ENCODE measurements around the gene GAN.
"Not testable (repeated sequence)": the region's sequence is repeated elsewhere in the genome, so short reads cannot be mapped to it uniquely, and the experiment has no call there.

GAN gene

DNA sequence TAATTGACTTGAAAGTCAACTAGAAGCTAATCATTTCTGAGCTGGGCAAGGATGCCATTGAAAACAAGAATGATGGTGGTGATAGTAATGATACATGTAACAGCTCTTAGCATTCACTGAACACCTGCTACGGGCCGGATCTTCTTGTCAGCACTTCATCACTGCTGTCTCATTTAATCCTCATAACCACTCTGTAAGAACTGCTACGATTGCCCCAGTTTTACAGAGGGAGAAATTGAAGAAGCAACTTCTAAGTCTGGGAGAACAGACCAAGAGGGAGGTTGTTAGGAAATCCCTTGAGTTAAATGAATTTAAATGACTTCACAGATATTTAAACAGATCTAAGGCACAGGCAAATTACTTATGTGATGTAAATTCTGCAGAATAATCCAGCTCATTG is 7.0 kb upstream of the GAN start:
- DNase-seq (ENCODE audit: low spot score), result no peak

DNA sequence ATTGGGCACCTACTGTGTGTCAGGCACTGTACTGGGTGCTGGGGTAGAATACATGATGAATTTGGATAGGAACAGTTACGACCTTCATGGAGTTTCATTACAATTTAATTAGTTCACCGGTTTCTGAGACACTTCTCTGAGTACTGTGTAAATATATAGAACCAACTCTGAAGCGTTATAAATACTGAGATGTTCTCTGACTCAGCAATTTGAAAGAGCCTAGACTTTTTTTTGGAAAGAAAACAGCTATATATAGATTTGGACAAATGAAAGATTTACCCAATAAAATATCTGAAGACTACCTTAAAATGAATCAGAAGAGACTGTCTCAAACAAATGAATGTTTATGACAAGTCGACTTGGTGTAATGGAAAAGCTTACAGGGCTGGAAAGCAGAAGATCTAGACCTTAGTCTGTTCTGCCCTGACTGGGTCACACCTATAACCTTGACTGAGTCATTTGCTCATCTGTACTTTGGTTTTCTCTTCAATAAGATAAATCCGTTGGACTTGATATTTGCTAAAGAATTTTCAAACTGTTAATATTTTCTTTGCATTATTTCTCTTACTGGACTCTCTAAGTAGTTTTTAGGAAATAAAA is 4.6 kb upstream of the GAN start:
- no peak for DNase-seq (ENCODE audit: low spot score)

DNA sequence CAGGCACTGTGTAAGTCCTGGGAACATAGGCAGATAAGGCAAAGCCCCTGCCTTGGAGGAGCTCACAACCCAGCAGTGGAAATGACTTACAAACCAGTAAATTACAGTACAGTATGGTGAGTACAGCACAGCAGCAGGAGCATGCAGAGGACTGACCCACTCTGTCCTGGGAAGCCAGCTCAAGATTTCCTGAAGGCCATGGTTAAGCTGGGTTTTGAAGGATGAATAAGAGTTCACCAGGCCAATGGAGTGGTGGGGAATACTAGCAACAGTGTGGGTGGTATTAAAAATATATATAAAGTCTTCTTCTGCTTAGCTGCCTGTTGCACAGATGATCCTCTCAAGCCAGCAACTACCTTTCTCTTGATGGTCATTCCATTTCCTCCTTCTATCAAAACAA is 3.0 kb upstream of the GAN start:
- DNase-seq (ENCODE audit: low spot score), result no peak

DNA sequence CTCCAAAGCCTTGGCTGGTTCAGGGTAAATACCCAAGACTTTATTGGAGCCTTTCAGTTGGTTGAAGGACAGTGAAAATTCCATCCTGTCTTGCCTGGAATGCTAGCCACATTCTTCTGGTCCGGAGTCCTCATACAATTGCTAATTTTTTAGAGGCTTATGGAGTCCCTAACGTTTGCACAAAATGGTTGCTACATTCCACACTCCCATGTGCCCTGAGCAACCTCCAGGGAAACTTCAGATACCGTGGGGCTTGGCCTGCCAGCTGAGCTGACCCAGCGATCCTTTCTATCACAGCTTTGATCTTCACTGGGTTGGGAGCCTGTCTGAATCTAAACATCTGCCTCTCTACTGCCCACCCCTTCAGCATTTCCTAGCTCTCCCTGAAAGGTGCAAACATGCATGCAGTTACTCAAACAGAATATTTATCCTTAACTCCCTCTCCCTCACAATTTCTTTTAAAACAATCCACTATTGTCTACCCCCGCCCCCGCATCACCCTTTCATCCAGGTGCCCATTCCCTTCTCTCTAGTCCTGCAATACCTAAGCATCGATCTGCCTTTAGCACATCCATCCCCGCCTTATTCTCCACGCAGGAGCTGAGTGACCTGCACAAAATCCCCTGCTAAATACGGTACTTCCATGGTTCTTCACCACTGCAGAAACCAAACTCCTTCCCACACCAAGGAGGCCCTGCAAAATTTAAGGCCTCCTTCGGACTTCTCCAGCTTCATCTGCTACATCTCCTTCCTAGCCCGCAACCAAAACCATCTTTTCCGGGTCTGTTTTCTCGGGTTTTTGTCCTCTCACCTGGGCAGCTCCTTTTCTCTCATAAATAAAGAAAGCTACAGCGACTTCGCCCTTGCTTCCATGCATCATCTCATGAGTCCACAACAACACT is 810 bp upstream of the GAN start:
- no peak for DNase-seq (ENCODE audit: low spot score)

DNA sequence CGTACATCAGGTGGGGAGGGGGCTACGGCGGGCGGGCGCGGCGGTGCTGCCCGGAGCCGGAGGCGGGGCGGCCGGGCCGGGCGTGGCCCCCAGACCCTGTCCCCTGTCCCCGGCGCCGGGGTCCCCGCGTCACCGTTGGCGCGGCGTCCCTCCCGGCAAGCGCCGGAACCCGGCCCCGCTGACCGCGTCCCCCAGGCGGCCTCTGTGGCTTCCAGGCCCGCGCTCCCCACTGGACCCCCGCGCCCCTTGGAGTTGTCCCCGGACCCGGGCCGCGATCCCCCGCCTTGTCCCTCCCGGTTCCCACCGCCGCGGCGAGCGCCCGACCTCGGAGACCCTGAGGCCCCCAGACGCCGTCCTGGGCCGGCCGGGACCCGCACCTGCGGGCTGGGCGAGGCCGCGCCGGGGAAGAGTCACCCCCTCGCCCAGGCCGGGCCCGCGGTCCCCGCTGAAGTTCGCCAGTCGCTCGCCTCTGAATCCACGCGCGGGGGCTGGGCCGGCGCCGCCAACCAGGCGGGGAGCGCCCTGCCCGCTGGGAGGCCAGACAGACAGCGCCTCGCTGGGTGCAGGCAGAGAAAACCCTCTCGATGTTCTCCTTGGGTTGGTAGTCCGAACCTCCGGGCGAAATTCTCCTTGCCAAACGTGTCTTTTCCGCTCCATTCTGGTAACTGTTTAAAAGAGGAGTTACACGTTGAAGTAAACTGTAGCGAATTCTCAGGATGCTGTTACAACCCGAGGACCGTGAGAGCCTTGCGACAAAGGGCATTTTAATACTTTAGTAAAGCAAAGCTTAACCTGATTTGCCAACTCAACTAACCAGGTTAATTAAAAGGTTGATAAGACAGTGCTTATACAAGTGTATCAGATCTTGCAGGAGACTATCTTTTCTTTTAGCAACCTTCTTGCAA is 761 bp downstream of the GAN start:
- DNase-seq (ENCODE audit: low spot score), result peak; percentile 30

DNA sequence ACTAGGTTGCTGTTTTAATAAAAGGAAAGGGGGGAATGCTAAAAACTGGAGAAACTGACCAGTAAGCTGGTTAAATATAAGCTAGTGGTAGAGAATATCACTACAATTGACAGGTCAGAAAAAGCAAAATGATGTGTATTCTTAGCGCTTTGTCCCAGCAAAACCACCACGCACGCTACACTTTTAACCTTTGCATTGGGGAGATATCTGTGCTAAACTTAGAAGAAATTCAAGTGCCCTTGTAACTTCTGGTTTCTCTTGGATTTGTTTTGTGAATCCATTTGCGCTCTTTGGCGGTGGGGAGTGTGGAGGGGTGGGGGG is 1.4 kb downstream of the GAN start:
- no peak for DNase-seq (ENCODE audit: low spot score)

DNA sequence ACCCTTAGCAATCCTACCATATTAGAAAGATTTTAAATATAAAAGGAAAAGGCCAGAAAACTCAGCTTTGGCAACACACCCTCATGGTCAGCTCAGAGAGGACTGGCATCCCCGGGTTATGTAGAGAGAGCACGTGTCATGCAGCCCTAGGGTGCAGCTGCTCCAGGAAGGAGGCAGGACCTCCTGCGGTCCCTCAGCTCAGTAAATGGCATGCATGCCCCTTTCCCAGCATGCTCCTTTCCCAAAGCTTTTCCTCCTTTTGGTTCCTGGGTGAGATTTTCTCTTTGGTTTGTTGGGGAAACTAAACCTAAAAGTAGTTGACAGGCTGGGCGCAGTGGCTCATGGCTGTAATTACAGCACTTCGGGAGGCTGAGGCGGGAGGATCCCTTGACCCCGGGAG is 3.9 kb downstream of the GAN start:
- DNase-seq (ENCODE audit: low spot score), result no peak

DNA sequence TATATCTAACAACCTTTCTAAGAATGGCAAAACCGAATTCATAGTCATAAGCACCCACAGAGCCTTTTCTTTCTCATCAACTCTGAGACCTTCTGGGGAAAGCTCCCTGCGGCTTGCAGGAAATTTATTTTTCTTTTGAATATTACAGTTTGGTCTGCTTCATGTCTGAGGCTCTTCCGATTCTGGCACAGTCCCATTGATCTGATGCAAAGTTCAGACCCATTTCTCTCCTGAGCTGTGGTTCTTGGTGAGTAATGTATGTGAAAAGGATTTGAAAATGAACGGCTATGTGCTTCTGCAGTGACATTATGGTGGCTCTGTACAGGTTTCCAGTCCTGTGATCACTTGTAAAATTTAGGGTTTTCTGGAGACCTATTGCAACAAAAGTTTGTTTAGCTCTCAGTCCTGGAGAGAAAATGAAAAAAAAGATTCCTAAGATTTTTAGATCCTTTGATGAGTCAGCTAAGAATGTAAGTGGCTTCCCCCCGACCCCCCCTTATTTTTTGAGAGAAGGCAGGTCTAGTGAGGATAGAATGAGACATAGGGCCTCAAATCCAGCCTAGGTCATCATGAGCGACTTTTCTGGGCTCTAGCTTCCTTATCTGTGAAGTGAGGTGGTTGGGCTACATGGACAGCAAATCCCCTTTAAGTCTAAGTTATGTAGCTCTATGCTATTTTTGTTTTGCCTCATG is 4.6 kb downstream of the GAN start:
- DNase-seq (ENCODE audit: low spot score), result no peak

DNA sequence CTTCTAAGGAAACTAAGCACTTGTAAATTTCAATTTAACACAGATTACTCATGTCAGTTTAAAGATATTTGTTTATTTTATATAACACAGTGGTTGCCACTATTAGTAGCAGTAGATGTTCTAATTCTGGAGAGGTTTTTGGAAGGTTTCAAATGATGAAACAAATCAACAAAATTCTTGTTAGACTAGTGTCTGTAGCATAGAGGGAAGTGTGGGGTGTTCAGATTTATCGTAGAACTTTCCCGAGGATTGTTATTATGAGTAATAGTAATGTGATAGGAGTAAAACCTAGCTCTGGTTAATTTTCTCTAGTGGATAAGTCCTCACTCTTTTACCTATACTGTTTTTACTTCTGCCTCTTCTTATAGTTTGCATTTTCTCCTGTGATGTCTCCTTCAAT is 6.3 kb downstream of the GAN start:
- DNase-seq (ENCODE audit: low spot score), result no peak

DNA sequence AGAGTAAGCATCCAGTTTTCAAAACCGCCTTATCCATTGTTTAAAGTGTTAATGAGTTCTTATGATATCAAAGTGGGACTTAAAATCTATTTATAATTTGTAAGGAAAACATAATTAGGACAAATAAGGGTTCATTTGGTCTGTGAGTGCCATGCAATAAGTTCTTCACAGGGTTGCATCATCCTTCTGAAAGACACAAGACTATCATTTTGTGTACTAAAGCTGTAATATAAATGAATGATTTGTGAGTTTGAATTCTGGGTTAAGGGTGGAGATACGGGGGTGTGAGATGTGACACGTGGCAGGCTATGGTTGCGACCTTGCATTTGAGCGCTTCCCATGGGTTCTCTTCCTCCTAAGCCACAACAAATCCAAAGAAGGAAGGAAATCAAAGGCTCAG is 6.8 kb downstream of the GAN start:
- DNase-seq (ENCODE audit: low spot score), result no peak

DNA sequence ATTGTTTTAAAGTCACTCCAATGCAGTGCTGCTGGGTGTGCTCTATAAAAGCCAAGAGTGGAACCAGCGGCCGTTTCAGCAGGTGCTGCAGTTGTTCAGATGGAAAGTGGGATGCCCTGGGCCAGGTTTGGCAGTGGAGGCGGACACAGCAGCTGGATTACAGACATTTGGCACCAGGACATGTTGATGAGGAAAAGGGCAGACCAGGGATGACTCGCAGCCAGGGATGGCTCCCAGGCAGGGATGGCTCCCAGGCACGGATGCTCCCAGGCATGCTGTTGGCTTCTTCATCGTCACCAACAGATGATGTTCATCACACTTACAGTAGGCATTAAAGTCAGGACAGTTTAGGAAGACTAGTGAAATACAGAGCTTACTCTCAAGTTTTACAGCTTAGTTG is 10.0 kb downstream of the GAN start:
- no peak for DNase-seq (ENCODE audit: low spot score)

DNA sequence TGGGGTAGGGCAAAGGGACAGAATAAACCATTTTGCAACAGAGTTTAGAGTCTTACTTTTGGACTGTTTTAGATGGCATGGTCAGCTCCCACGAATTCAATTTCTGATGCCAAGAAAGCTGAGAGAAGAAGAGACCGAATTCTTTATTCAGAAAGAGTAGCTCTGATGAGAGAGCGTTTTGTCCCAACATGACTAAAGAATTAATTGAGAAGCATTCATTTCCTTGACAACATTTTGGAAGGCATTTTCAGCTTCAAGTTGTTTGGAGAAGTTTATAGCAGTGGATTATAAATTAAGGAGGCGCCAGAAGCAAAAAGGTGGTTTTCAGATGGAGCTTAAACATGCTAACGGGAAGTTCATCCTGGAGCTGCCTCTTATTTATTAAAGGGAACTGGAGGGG is 12.2 kb downstream of the GAN start:
- DNase-seq (ENCODE audit: low spot score), result no peak

DNA sequence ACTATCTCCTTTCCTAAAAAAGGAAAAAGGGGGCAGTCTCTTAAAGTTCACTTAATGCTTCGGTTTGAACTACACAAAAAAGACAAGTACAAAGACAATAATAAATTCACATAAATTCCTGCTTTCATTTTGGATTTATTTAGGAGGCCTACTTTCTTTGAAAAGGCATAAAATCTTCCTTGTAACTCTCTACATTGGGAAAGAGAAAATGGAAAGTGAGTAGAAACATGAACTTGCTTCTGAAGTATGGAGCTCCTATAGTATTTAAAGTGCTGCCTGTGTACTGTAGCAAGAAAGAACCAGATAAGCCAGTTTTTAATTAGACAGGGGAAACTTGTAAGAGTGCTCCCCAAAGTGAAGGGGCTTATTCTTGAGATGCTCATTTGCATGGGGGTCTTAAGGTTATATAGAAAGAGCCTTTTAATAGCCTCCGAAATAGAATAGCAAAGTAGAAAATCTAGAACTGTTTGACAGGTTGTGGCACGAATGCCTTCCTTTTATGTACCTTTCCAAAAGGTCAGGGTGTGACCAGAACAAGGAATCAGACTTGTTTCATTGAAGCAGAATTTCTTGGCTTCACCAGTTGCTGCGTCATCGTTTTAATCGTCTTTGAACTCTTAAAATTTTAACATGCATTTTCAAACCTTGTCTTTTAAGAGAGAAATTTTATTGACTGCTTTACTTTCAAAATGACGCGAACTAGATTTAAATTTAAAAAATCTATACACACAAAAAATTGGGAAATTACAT is 12.9 kb downstream of the GAN start:
- DNase-seq (ENCODE audit: low spot score), result no peak

DNA sequence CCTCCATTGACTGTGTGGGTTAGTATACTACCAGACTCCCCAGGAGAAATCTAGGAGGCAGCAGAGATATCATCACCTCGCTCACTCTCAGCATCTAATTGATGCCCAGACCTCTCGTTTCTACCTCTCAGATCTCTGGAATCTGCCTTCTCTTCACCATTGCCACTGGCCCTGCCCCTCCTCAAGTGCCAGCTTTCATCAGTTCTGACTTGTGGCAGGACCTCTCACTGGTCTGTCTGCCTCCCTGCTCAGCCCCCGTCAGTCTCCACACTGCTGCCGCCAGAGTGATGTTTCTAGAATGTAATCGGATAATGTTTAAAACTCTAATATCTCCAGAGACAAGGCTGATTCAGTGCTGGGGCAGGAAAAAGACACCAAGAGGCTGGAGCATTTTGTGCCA is 15.2 kb downstream of the GAN start:
- DNase-seq (ENCODE audit: low spot score), result no peak

DNA sequence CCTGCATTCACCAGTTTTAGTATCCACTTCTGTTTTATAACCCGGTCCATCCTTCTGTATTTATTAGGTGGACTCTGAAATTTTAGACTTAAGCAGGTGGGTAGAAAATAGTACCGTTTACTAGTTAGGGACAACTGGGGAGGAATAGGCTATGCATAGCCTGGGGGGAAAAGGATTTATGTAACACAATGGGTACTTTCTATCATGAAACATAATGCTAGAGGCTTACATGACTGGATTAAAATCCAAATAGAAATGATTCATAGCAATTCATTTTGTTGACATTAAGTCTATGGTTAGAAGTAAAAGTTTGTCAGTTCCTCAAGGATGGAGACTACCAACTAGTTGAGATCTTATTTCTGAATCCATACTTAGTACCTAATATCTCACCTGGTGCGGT is 18.6 kb downstream of the GAN start:
- no peak for DNase-seq (ENCODE audit: low spot score)

DNA sequence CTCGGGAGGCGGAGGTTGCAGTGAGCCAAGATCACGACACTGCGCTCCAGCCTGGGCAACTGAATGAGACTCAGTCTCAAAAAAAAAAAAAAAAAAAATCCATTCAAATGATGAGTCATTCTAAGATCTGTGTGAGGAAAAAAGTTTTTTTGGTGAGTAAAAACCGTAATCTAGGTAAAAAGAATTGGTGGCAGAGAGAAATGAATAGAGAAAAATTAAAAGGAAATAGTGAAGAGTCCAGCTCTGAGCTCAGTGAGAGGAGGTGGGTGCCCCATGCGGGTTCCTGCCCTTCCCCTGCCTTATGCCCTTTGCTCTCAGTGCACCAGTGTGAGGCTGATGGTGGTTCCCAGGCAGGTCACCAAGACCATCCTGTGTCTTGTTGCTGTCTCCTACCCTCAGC is 20.9 kb downstream of the GAN start:
- DNase-seq (ENCODE audit: low spot score), result no peak

DNA sequence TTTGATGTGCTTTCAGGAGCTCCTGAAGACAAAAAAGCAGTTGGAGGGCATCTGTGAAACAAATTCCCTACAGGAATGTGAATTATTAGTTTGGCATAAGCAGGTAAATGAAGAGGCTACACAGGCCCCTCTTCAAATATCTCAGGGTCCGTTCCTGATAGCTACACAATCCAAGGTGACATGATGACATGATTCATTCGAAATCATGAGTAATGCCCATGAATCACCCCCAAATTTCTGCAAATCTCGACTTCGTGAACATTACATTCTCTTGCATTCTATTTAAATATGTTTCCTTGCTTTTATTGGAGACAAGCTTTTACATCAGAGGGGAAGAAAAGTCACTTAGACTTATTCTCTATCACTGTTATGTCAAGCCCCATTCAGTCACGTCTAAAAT is 22.3 kb downstream of the GAN start:
- DNase-seq (ENCODE audit: low spot score), result no peak

DNA sequence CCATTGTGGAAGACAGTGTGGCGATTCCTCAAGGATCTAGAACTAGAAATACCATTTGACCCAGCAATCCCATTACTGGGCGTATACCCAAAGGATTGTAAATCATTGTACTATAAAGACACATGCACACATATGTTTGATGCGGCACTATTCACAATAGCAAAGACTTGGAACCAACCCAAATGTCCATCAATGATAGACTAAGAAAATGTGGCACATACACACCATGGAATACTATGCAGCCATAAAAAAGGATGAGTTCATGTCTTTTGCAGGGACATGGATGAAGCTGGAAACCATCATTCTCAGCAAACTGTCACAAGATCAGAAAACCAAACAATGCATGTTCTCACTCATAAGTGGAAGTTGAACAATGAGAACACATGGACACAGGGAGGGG is 30.4 kb downstream of the GAN start:
- not testable (repeated sequence) for DNase-seq (ENCODE audit: low spot score)

DNA sequence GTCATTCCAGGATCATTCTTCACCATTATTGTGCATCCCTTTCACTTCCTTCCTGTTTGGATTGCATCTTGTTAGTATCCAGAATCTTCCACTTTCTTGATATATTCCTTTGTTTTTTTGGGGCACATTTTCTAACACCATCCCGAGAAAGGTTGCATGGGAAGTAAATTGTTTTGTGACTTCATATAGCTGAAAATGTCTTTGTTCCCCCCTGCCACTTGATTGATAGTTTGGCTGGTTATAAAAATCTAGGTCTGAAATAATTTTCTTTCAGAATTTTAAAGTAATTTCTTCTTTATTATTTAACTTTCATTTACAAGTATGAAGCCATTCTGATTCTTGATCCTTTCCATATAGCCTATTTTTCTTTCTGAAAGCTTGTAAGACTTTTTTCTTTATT is 32.7 kb downstream of the GAN start:
- no peak for DNase-seq (ENCODE audit: low spot score)

DNA sequence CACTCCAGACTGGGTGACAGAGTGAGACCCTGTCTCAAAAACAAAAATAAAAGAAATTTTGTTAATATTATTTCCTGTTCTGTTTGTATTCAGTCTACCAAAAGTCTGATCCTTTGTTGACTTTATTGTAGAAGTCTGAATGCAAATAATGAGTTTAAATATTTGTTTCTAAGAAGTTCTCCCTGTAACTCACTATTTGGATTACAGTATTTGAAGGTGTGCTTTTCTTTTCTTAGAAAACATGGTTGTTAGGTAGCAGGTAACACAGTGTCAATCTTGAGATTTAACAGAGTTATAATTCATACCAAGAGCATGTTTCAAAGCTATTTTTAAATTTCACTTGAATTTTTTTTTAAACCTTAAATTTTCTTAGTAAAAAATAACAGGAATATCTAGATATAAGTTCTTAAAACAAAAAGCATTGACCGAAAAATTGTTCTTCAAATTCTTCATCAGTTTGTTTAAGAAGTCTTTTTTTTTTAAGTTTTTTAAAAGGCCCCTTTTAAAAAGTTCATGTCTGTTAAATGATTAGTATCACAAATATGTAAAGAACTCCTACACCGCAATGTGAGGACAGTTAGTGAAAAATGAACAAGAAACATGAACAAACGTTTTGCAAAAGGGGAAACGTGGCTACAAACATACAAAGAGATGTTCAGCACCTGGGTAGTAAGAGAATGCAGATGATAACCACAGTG is 35.0 kb downstream of the GAN start:
- no peak for DNase-seq (ENCODE audit: low spot score)

DNA sequence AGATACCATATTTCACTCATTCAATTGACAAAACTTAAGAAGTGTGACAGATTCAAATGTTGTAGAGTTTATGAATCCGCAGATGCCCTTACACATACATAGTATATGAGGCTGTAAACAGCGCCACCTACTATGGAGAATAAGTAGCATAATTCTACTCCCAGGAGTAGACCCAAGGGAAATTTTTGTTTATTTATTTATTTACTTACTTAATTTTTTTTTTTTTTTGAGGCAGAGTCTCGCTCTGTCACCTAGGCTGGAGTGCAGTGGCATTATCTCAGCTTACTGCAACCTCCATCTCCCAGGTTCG is 35.5 kb downstream of the GAN start:
- DNase-seq (ENCODE audit: low spot score), result no peak
